Measurements from ENCODE around the gene PGBD2.

Gene PGBD2

GRCh38 chr1:248901578-248901977 is 4.5 kb upstream of the PGBD2 start:
- Histone ChIP-seq H3K4me3 (no peak overlapping the region), H3K27ac (no peak overlapping the region)
- DNase-seq (ENCODE audit: low spot score), result no peak
- no peak for TF ChIP-seq CTCF (IDR thresholded peaks at IDR 0.05)

- TF ChIP-seq CTCF (IDR thresholded peaks at IDR 0.05), result no peak
- Histone ChIP-seq H3K4me3 (no peak overlapping the region), H3K27ac (no peak overlapping the region)
- no peak for DNase-seq (ENCODE audit: low spot score)
Measured at GRCh38 chr1:248904437-248905216, 1.4 kb upstream of the PGBD2 start.

GRCh38 chr1:248905662-248906008 is 400 bp upstream of the PGBD2 start:
- H3K27ac ChIP-seq, result peak overlapping the region; percentile 80 to 96
- no peak for TF ChIP-seq CTCF (IDR thresholded peaks at IDR 0.05)
- DNase-seq (ENCODE audit: low spot score), result no peak
- H3K4me3 ChIP-seq, result peak overlapping the region; percentile 80

- TF ChIP-seq CTCF (IDR thresholded peaks at IDR 0.05), result no peak
- Histone ChIP-seq H3K27ac (peak overlapping the region; percentile 80 to 96), H3K4me3 (peak overlapping the region; percentile 80)
- DNase-seq (ENCODE audit: low spot score), result no peak
Measured at GRCh38 chr1:248906753-248907661, 972 bp downstream of the PGBD2 start.

- DNase-seq (ENCODE audit: low spot score), result no peak
- TF ChIP-seq CTCF (IDR thresholded peaks at IDR 0.05), result no peak
- Histone ChIP-seq H3K4me3 (no peak overlapping the region), H3K27ac (no peak overlapping the region)
Measured at GRCh38 chr1:248910761-248911160, 4.7 kb downstream of the PGBD2 start.

GRCh38 chr1:248913933-248914332 is 7.9 kb downstream of the PGBD2 start:
- no peak overlapping the region for H3K4me3 ChIP-seq
- no peak overlapping the region for H3K27ac ChIP-seq
- no peak for TF ChIP-seq CTCF (IDR thresholded peaks at IDR 0.05)
- DNase-seq (ENCODE audit: low spot score), result no peak

All from coronary artery (tissue), 2 donors.